MM.1S (cell line): ENCODE measurements around the gene PHOX2A.
"Not testable (repeated sequence)": the region's sequence is repeated elsewhere in the genome, so short reads cannot be mapped to it uniquely, and the experiment has no call there.

Experiments
- DNase-seq: peaks from one replicate; pipeline ENCODE4 v3.0.0-alpha.2; 2015
- H2AFZ ChIP-seq: fragments of 300-600 bp; sonication (generic); 2 replicates; pipeline ENCODE4 v1.6.0; 2016; ENCODE audit warnings: antibody characterized with exemption, low read length
- H3F3A ChIP-seq: fragments of 300-600 bp; sonication (generic); 2 replicates; pipeline ENCODE4 v1.6.1; 2016; ENCODE audit warnings: mild to moderate bottlenecking, antibody characterized with exemption, low read length, moderate library complexity, mixed read lengths; ENCODE audit not compliant: insufficient read depth
- H3K27ac ChIP-seq: fragments of 300-600 bp; sonication (generic); 2 replicates; pipeline ENCODE4 v1.5.1; 2016; ENCODE audit warnings: mild to moderate bottlenecking, low read length
- H3K27me3 ChIP-seq: fragments of 300-600 bp; sonication (generic); replicated peaks from 2 replicates; pipeline ENCODE4 v1.6.0; 2016; ENCODE audit warnings: low read length; ENCODE audit not compliant: insufficient read depth
- H3K36me3 ChIP-seq: fragments of 300-600 bp; sonication (generic); replicated peaks from 2 replicates; pipeline ENCODE4 v1.6.1; 2016; ENCODE audit warnings: mild to moderate bottlenecking, low read length, mixed read lengths; ENCODE audit not compliant: insufficient read depth
- H3K4me1 ChIP-seq: fragments of 300-600 bp; sonication (generic); 2 replicates; pipeline ENCODE4 v1.6.1; 2016; ENCODE audit warnings: low read length, mixed read lengths
- H3K4me2 ChIP-seq: fragments of 300-600 bp; sonication (generic); 2 replicates; pipeline ENCODE4 v1.6.0; 2016; ENCODE audit warnings: low read depth, low read length
- H3K4me3 ChIP-seq: fragments of 300-600 bp; sonication (generic); 2 replicates; pipeline ENCODE4 v1.5.1; 2016; ENCODE audit warnings: low read length, mixed read lengths
- H3K79me2 ChIP-seq: fragments of 300-600 bp; sonication (generic); 2 replicates; pipeline ENCODE4 v1.6.1; 2016; ENCODE audit warnings: mixed run types, low read length, mixed read lengths
- H3K9ac ChIP-seq: fragments of 300-600 bp; sonication (generic); 2 replicates; pipeline ENCODE4 v1.6.1; 2016; ENCODE audit warnings: low read length, mixed read lengths
- H3K9me2 ChIP-seq: fragments of 300-600 bp; sonication (generic); replicated peaks from 2 replicates; pipeline ENCODE4 v1.6.1; 2016; ENCODE audit warnings: mild to moderate bottlenecking, low read length, mixed read lengths; ENCODE audit not compliant: insufficient read depth
- H3K9me3 ChIP-seq: fragments of 300-600 bp; sonication (generic); replicated peaks from 2 replicates; pipeline ENCODE4 v1.6.1; 2016; ENCODE audit warnings: mild to moderate bottlenecking, low read length, mixed read lengths; ENCODE audit not compliant: insufficient read depth
- H4K20me1 ChIP-seq: fragments of 300-600 bp; sonication (generic); 2 replicates; pipeline ENCODE4 v1.6.1; 2016; ENCODE audit warnings: mild to moderate bottlenecking, low read length, moderate library complexity, mixed read lengths; ENCODE audit not compliant: insufficient read depth
- CTCF ChIP-seq: fragments of 300-600 bp; sonication (generic); IDR thresholded peaks from 2 replicates; pipeline ENCODE4 v1.5.1; 2016; ENCODE audit warnings: antibody characterized with exemption, low read length, mixed read lengths
- EZH2 ChIP-seq: fragments of 300-600 bp; sonication (generic); optimal IDR thresholded peaks from 2 replicates; pipeline ENCODE3; 2017; ENCODE audit warnings: low read depth, mild to moderate bottlenecking, antibody characterized with exemption, low read length, mixed read lengths
- EZH2phosphoT487 ChIP-seq: fragments of 300-600 bp; sonication (generic); IDR thresholded peaks from 2 replicates; pipeline ENCODE4 v1.6.1; 2018; ENCODE audit warnings: antibody characterized with exemption, low read length

Gene PHOX2A

GRCh38 chr11:72290741-72291140, 46.8 kb upstream of the PHOX2A start:
- not testable (repeated sequence) for H3K79me2 ChIP-seq, H3K4me2 ChIP-seq, H3F3A ChIP-seq, H3K9me3 ChIP-seq, H3K27me3 ChIP-seq, H3K27ac ChIP-seq, H3K9ac ChIP-seq, DNase-seq, H2AFZ ChIP-seq, H3K9me2 ChIP-seq, H3K4me1 ChIP-seq, H4K20me1 ChIP-seq, H3K4me3 ChIP-seq, H3K36me3 ChIP-seq
- TF ChIP-seq CTCF = peak; percentile 34; the same call in 1 of the 2 replicates

GRCh38 chr11:72287293-72287692, 43.3 kb upstream of the PHOX2A start:
- H3K4me1 ChIP-seq = no peaks in the 10 kb centered on the region
- DNase-seq = no peak
- no peaks in the 10 kb centered on the region for H3K36me3 ChIP-seq
- H3K27ac ChIP-seq = no peak overlapping the region
- no peak for TF ChIP-seq EZH2phosphoT487
- TF ChIP-seq EZH2 = no peak
- no peak for TF ChIP-seq CTCF
- no peak overlapping the region for H3K4me2 ChIP-seq
- no peaks in the 10 kb centered on the region for H3K79me2 ChIP-seq
- H3K9me2 ChIP-seq = no peaks in the 10 kb centered on the region
- no peak overlapping the region for H3K4me3 ChIP-seq
- H3F3A ChIP-seq = no peaks in the 10 kb centered on the region
- H3K27me3 ChIP-seq = no peaks in the 10 kb centered on the region
- H4K20me1 ChIP-seq = no peaks in the 10 kb centered on the region
- H3K9me3 ChIP-seq = no peaks in the 10 kb centered on the region
- no peak overlapping the region for H3K9ac ChIP-seq
- H2AFZ ChIP-seq = no peak overlapping the region

GRCh38 chr11:72283947-72284346, 40.0 kb upstream of the PHOX2A start:
- no peaks in the 10 kb centered on the region for H4K20me1 ChIP-seq
- no peaks in the 10 kb centered on the region for H3F3A ChIP-seq
- H3K36me3 ChIP-seq = no peaks in the 10 kb centered on the region
- no peak overlapping the region for H2AFZ ChIP-seq
- H3K9me3 ChIP-seq = no peaks in the 10 kb centered on the region
- DNase-seq = no peak
- H3K4me1 ChIP-seq = no peaks in the 10 kb centered on the region
- TF ChIP-seq EZH2 = no peak
- no peak for TF ChIP-seq EZH2phosphoT487
- TF ChIP-seq CTCF = no peak
- H3K4me2 ChIP-seq = no peak overlapping the region
- no peak overlapping the region for H3K4me3 ChIP-seq
- no peak overlapping the region for H3K9ac ChIP-seq
- no peak overlapping the region for H3K27ac ChIP-seq
- H3K79me2 ChIP-seq = no peaks in the 10 kb centered on the region
- H3K9me2 ChIP-seq = no peaks in the 10 kb centered on the region
- no peaks in the 10 kb centered on the region for H3K27me3 ChIP-seq
